ENCODE data around the gene TYW3.

TYW3 gene

GRCh38 chr1:74732960-74733603 lies at the start of gene TYW3, which contains the start of gene CRYZ:
Gene TYW3, plus strand, starts transcription at chr1:74733152. Its CDS starts 93 bp downstream, at chr1:74733245.
Gene CRYZ, minus strand, starts transcription at chr1:74733050. Its CDS starts 8,229 bp downstream, at chr1:74724821.
- peak; percentile 93 for FAIRE-seq

- no peak for FAIRE-seq
Measured at GRCh38 chr1:74683656-74684055, 49.3 kb upstream of the TYW3 start.

- FAIRE-seq: no peak
Measured at GRCh38 chr1:74684301-74684700, 48.7 kb upstream of the TYW3 start.

GRCh38 chr1:74686928-74687327 lies 46.0 kb upstream of the TYW3 start:
- no peak for FAIRE-seq

GRCh38 chr1:74689621-74690363 lies 43.2 kb upstream of the TYW3 start:
- FAIRE-seq: peak; percentile 86

GRCh38 chr1:74690364-74690696 lies 42.6 kb upstream of the TYW3 start:
- no peak for FAIRE-seq

- FAIRE-seq: no peak
Measured at GRCh38 chr1:74690909-74691308, 42.0 kb upstream of the TYW3 start.

- no peak for FAIRE-seq
Measured at GRCh38 chr1:74693473-74693872, 39.5 kb upstream of the TYW3 start.

GRCh38 chr1:74697832-74698231 lies 35.1 kb upstream of the TYW3 start:
- no peak for FAIRE-seq

- no peak for FAIRE-seq
Measured at GRCh38 chr1:74699331-74699730, 33.6 kb upstream of the TYW3 start.

- FAIRE-seq: no peak
Measured at GRCh38 chr1:74703386-74704182, 29.4 kb upstream of the TYW3 start.

- FAIRE-seq: no peak
Measured at GRCh38 chr1:74712881-74713280, 20.1 kb upstream of the TYW3 start.

- FAIRE-seq: no peak
Measured at GRCh38 chr1:74713849-74714248, 19.1 kb upstream of the TYW3 start.

- no peak for FAIRE-seq
Measured at GRCh38 chr1:74714429-74715235, 18.3 kb upstream of the TYW3 start.

- FAIRE-seq: no peak
Measured at GRCh38 chr1:74715236-74715502, 17.8 kb upstream of the TYW3 start.

- no peak for FAIRE-seq
Measured at GRCh38 chr1:74715806-74716205, 17.1 kb upstream of the TYW3 start.

GRCh38 chr1:74716822-74717221 lies 16.1 kb upstream of the TYW3 start:
- FAIRE-seq: no peak

- no peak for FAIRE-seq
Measured at GRCh38 chr1:74717626-74718025, 15.3 kb upstream of the TYW3 start.

GRCh38 chr1:74726063-74726462 lies 6.9 kb upstream of the TYW3 start:
- FAIRE-seq: no peak

- no peak for FAIRE-seq
Measured at GRCh38 chr1:74728736-74729135, 4.2 kb upstream of the TYW3 start.

GRCh38 chr1:74729741-74730478 lies 3.0 kb upstream of the TYW3 start:
- FAIRE-seq: no peak

GRCh38 chr1:74731399-74732052 lies 1.4 kb upstream of the TYW3 start:
- no peak for FAIRE-seq
